HL-60 (cell line): Measurements from ENCODE around the gene AP1G1.

Source experiments
- DNase-seq, 2 experiments: peaks; one replicate each; pipeline ENCODE4 v3.0.0-alpha.2; 2010 to 2020; ENCODE audit warnings: low read depth in 1 of 2, low spot score in 1 of 2
- H3K27ac ChIP-seq: fragments of 250-450 bp; sonication (Bioruptor Pico); replicated peaks from 2 replicates; pipeline ENCODE4 v1.5.1; 2020; ENCODE audit warnings: mild to moderate bottlenecking, moderate library complexity
- H3K27me3 ChIP-seq: fragments of 250-450 bp; sonication (Bioruptor Pico); 2 replicates; pipeline ENCODE4 v1.5.1; 2021; ENCODE audit warnings: mild to moderate bottlenecking, moderate library complexity; ENCODE audit not compliant: insufficient read depth, poor library complexity, severe bottlenecking
- H3K4me3 ChIP-seq: replicated peaks from 2 replicates; pipeline ENCODE4 v1.5.1; 2011; ENCODE audit warnings: mild to moderate bottlenecking, control low read depth, low read length; ENCODE audit not compliant: insufficient read depth
- GABPA ChIP-seq: IDR thresholded peaks from 2 replicates; pipeline ENCODE4 v1.6.1; 2012; ENCODE audit warnings: low read depth
- POLR2AphosphoS5 ChIP-seq: IDR thresholded peaks from 2 replicates; pipeline ENCODE4 v1.6.1; 2012; ENCODE audit warnings: low read depth
- SPI1 ChIP-seq: IDR thresholded peaks from 2 replicates; pipeline ENCODE4 v1.6.1; 2012; ENCODE audit warnings: low read depth, mild to moderate bottlenecking, borderline replicate concordance
- TF ChIP-seq, protein P1 (sequence below): IDR thresholded peaks from one replicate; pipeline ENCODE4 v1.5.1; 2011; ENCODE audit warnings: low read length, control low read depth, inconsistent platforms; ENCODE audit not compliant: insufficient read depth
- TF ChIP-seq, protein P2 (sequence below): IDR thresholded peaks from 2 replicates; pipeline ENCODE4 v1.6.1; 2012; ENCODE audit warnings: low read depth; ENCODE audit not compliant: insufficient replicate concordance

The AP1G1 gene

DNA sequence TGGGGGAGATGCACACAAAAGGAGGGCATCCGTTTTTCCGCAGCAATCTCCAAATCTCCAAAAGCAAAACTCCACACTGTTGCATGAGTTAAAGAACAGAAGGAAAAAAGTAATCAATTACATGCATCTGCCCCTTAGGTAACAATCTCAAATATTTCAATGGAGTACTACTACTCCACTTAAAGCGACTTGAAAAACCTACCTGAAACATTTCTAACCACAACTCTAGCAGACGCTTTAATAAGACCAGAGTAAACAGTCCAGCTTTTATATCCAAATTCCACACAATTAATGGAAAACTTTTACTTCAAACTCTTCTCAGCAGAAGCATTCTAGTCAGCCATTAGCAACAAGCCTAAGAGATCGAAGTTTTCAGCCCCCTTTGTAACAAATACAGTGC is 29.9 kb downstream of the AP1G1 start:
- DNase-seq, result no peak
- TF ChIP-seq, protein P1, sequence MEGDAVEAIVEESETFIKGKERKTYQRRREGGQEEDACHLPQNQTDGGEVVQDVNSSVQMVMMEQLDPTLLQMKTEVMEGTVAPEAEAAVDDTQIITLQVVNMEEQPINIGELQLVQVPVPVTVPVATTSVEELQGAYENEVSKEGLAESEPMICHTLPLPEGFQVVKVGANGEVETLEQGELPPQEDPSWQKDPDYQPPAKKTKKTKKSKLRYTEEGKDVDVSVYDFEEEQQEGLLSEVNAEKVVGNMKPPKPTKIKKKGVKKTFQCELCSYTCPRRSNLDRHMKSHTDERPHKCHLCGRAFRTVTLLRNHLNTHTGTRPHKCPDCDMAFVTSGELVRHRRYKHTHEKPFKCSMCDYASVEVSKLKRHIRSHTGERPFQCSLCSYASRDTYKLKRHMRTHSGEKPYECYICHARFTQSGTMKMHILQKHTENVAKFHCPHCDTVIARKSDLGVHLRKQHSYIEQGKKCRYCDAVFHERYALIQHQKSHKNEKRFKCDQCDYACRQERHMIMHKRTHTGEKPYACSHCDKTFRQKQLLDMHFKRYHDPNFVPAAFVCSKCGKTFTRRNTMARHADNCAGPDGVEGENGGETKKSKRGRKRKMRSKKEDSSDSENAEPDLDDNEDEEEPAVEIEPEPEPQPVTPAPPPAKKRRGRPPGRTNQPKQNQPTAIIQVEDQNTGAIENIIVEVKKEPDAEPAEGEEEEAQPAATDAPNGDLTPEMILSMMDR, result no peak
- TF ChIP-seq, protein P2, sequence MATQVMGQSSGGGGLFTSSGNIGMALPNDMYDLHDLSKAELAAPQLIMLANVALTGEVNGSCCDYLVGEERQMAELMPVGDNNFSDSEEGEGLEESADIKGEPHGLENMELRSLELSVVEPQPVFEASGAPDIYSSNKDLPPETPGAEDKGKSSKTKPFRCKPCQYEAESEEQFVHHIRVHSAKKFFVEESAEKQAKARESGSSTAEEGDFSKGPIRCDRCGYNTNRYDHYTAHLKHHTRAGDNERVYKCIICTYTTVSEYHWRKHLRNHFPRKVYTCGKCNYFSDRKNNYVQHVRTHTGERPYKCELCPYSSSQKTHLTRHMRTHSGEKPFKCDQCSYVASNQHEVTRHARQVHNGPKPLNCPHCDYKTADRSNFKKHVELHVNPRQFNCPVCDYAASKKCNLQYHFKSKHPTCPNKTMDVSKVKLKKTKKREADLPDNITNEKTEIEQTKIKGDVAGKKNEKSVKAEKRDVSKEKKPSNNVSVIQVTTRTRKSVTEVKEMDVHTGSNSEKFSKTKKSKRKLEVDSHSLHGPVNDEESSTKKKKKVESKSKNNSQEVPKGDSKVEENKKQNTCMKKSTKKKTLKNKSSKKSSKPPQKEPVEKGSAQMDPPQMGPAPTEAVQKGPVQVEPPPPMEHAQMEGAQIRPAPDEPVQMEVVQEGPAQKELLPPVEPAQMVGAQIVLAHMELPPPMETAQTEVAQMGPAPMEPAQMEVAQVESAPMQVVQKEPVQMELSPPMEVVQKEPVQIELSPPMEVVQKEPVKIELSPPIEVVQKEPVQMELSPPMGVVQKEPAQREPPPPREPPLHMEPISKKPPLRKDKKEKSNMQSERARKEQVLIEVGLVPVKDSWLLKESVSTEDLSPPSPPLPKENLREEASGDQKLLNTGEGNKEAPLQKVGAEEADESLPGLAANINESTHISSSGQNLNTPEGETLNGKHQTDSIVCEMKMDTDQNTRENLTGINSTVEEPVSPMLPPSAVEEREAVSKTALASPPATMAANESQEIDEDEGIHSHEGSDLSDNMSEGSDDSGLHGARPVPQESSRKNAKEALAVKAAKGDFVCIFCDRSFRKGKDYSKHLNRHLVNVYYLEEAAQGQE, result no peak
- no peak for TF ChIP-seq GABPA
- TF ChIP-seq POLR2AphosphoS5, result no peak
- no peak for TF ChIP-seq SPI1
- Histone ChIP-seq H3K27ac (no peak overlapping the region), H3K4me3 (no peak overlapping the region), H3K27me3 (no peaks in the 10 kb centered on the region)

DNA sequence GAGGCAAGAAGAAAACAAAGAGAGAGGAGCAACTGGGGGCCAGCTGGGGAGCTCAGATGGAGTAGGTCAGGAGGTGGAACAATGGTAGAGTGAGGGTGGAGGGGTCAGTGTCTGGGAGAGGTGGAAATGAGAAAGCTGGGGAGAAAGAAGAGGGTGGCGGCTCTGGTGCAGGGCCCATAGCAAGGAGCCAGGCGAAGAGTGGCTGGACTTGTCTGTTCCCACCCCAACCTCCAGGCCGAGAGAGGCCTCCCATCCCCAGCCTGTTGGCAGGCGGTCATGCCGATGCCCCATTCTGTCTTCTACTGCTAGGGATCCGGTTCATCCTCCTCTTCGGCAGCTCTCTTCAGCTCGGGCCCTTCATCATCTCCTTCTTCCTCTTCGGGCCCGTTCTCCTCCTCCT is 31.3 kb downstream of the AP1G1 start:
- DNase-seq, result no peak

DNA sequence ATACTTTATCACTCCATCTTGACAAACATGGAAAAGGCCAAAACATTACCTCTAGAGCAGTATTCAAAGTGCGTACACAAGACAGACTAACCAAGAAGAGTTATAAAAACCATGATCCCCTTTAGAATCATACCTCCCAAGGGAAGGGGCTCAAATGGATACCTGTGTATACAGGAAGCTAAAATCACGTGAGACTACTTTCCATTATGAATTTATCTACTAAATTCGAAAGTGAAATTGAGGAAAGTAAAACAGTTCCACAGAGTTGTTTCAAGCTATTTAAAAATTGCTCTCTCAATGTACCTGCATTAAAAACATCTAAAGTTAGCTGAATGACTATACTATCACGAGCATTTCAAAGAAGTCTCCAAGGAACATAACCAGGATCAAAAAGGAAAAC is 32.7 kb downstream of the AP1G1 start:
- no peak for DNase-seq
- TF ChIP-seq GABPA (no peak), POLR2AphosphoS5 (no peak), SPI1 (no peak)
- TF ChIP-seq, protein P1, result no peak
- TF ChIP-seq, protein P2, result no peak
- Histone ChIP-seq H3K4me3 (no peak overlapping the region), H3K27ac (no peak overlapping the region), H3K27me3 (no peaks in the 10 kb centered on the region)

More for the DNA sequence above, 31.3 kb downstream of the AP1G1 start:
- H3K27ac ChIP-seq, result no peak overlapping the region
- TF ChIP-seq POLR2AphosphoS5 (no peak), SPI1 (no peak), GABPA (no peak)
- H3K27me3 ChIP-seq, result no peaks in the 10 kb centered on the region
- H3K4me3 ChIP-seq, result no peak overlapping the region

DNA sequence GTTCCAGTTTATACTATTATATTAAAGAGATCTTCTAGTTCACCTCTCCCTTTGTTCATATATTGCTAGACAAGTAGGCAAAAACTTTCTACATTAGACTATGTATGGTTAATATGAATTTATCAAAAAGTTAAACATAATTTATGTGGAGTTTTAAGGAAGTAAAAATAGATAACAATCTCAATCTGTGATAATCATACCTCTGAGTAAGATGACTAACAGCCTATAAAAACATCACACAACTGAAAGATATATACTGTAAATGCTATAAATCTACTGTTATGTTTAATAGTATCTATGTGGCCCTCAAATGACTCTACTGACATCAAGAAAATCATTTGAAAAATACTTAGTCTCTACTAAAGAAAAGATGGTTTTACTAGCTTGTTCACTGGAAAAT is 37.1 kb downstream of the AP1G1 start:
- no peak for DNase-seq
- H3K27me3 ChIP-seq, result no peaks in the 10 kb centered on the region
- H3K4me3 ChIP-seq, result no peak overlapping the region
- no peak overlapping the region for H3K27ac ChIP-seq
- TF ChIP-seq, protein P1, result no peak
- TF ChIP-seq GABPA, result no peak
- no peak for TF ChIP-seq SPI1
- no peak for TF ChIP-seq POLR2AphosphoS5
- TF ChIP-seq, protein P2, result no peak
